CD1c-positive myeloid dendritic cell (primary cell): ENCODE results near the gene SLC24A2.
"Not testable (repeated sequence)": the region's sequence is repeated elsewhere in the genome, so short reads cannot be mapped to it uniquely, and the experiment has no call there.

Source experiments
- DNase-seq: peaks from one replicate; pipeline ENCODE4 v3.0.0-alpha.2; 2016; ENCODE audit errors: extremely low spot score

SLC24A2 gene

DNA sequence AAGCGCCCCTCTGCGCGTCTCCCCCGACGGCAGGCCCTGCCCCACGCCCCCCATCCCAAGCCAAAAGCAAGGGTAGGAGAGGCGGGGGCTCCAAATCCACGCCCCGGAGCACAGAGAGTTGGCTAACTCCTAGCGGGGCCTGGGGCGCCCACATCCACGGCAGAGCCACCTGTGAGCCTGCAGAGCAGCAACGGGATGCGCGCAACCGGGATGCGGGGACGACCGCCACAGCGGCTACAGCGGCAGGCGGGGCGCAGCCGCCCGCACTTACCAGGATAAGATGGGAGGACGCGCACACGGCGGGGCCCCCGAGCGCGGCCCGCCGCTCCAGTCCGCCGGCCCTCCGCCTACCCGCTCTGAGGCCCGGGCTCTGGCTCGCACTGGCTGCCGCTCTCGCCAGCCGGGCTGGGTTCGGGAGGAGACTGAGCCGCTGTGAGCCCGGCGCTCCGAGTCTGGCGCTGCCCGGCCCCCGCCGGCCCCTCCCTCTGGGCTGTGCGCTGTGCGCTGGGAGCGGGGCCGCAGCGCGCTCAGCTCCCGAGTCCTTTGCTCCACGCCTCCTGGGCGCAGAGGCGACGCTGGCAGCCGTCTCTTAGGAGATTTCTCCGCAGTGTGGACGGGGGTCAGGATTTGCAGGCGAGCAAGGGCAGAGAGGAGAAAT is at the start of gene SLC24A2:
TSS of gene SLC24A2 (minus strand) at position 424 of the 658 bp plus-strand sequence.
- DNase-seq, result no peak

DNA sequence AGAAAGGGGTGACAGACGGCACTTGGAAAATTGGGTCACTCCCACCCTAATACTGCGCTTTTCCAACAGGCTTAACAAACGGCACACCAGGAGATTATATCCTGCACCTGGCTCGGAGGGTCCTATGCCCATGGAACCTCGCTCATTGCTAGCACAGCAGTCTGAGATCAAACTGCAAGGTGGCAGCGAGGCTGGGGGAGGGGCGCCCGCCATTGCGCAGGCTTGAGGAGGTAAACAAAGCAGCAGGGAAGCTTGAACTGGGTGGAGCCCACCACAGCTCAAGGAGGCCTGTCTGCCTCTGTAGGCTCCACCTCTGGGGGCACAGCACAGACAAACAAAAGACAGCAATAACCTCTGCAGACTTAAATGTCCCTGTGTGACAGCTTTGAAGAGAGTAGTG is 44.5 kb upstream of the SLC24A2 start:
- DNase-seq, result not testable (repeated sequence)

DNA sequence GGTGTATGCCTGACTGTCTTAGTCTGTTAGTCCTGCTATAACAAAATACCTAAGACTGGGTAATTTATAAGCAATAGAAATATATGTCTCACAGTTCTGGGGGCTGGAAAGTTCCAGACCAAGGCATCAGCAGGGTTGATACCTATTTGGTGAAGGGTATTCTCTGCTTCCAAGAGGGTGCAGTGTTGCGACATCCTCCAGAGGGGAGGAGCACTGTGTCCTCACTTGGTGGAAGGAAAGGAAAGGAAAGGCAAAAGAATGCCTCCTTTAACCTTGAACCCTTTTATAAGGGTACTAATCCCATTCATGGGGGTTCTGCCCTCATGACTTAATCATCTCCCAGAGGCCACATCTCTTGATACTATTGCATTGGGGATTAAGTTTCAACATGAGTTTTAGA is 42.0 kb upstream of the SLC24A2 start:
- DNase-seq, result no peak

GRCh38 chr9:19828576-19829109 is 39.8 kb upstream of the SLC24A2 start:
- no peak for DNase-seq

DNA sequence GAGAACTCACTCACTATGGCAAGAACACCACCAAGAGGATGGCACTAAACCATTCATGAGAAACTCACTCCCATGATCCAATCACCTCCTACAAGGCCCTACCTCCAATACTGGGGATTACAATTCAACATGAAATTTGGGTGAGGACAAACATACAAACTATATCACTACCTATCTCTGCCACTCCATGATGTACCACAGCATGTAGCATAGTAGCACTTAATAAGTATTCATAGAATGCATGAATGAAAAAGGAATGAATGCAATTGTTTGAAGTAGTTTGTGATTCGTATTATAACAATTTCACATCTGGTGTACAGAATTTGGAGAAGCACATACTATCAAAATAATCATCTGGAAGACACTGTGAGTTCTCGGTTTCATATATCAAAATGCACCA is 27.9 kb upstream of the SLC24A2 start:
- no peak for DNase-seq

- no peak for DNase-seq
These were observed 23.4 kb upstream of the SLC24A2 start for GRCh38 chr9:19812194-19812593.

- DNase-seq, result no peak
These were observed 20.8 kb upstream of the SLC24A2 start for GRCh38 chr9:19809422-19810269.

GRCh38 chr9:19807182-19807892 is 18.5 kb upstream of the SLC24A2 start:
- DNase-seq, result no peak

- DNase-seq, result no peak
These were observed 15.6 kb upstream of the SLC24A2 start for GRCh38 chr9:19804431-19804830.

GRCh38 chr9:19800884-19801283 is 12.0 kb upstream of the SLC24A2 start:
- DNase-seq, result no peak

- DNase-seq, result no peak
These were observed 10.9 kb upstream of the SLC24A2 start for GRCh38 chr9:19799784-19800183.

GRCh38 chr9:19788152-19788551 is 685 bp downstream of the SLC24A2 start:
- DNase-seq, result no peak

DNA sequence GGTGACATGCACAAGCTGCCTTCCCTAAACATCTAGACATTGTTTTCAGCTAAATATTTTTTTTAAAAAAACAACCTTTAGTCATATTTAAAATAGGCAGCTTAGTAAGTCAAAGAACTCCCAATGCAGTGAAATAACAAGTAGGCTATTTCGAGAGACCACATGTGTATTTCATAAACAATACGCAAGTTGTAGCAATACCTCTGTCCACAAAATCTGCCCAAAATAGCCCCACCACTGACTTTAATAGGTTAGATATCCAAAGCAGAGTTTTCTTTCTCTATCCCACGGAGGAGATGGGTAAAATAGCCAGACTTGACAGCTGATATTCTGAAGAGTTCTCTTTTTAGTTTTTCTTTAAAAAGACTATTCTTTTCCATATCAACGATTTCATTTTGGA is 1.2 kb downstream of the SLC24A2 start:
- no peak for DNase-seq

GRCh38 chr9:19785230-19785629 is 3.6 kb downstream of the SLC24A2 start:
- DNase-seq, result no peak

- DNase-seq, result no peak
These were observed 4.7 kb downstream of the SLC24A2 start for GRCh38 chr9:19784136-19784535.

GRCh38 chr9:19783500-19783899 is 5.3 kb downstream of the SLC24A2 start:
- no peak for DNase-seq

DNA sequence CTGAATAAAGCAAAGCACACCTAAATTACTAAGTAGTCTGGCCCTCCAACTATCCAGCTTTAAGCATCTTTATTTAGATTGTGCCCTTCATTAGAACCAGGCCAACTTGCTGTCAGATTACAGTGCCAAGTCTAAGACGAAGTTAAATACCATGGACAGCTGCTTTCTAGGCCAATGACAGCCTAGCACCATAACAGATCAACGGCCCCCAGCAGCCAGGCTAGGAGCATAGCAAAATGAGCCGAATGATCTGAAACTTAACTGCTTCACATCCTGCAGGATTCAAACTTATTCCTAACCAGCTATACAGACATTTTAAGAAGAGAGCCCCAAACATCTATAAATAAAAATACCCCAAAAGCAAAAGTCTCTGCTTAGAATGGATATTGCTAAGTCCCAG is 6.8 kb downstream of the SLC24A2 start:
- DNase-seq, result no peak

GRCh38 chr9:19781240-19781639 is 7.6 kb downstream of the SLC24A2 start:
- DNase-seq, result no peak

GRCh38 chr9:19771446-19771845 is 17.4 kb downstream of the SLC24A2 start:
- DNase-seq, result no peak

- no peak for DNase-seq
These were observed 17.9 kb downstream of the SLC24A2 start for GRCh38 chr9:19770973-19771372.

- DNase-seq, result no peak
These were observed 19.6 kb downstream of the SLC24A2 start for GRCh38 chr9:19769213-19769612.

- no peak for DNase-seq
These were observed 20.0 kb downstream of the SLC24A2 start for GRCh38 chr9:19768798-19769197.
